Upper lobe of left lung (tissue), 6 donors: ENCODE results near the gene CTAGE1. TPM values are rescaled to one million over a fixed set of nuclear protein-coding genes. Genes with fewer than 3 reads are reported as not detected.

Experiments used
- ATAC-seq, 2 donors: fragments of 200-7000 bp; cut with Tn5 transposase; one replicate each; pipeline ENCODE4 v1.9.1; 2022; ENCODE audit warnings: mild to moderate bottlenecking in 2 of 2, moderate library complexity in 2 of 2; ENCODE audit not compliant: low FRiP score in 2 of 2
- DNase-seq, 2 donors: peaks; one replicate each; pipeline ENCODE4 v3.0.0-alpha.2; 2019 to 2020
- H3K27ac ChIP-seq, 4 donors: fragments of 200-600 bp; sonication (generic); one replicate each; pipeline ENCODE4 v1.5.1; 2016 to 2019
- H3K27me3 ChIP-seq, 4 donors: fragments of 200-600 bp; sonication (generic); one replicate each; pipeline ENCODE4 v1.5.1; 2017 to 2019
- H3K36me3 ChIP-seq, 4 donors: fragments of 200-600 bp; sonication (generic); one replicate each; pipeline ENCODE4 v1.5.1; 2016 to 2019
- H3K4me1 ChIP-seq, 4 donors: fragments of 200-600 bp; sonication (generic); one replicate each; pipeline ENCODE4 v1.5.1; 2018 to 2019
- H3K4me3 ChIP-seq, 4 donors: fragments of 200-600 bp; sonication (generic); one replicate each; pipeline ENCODE4 v1.5.1; 2017 to 2019; ENCODE audit warnings: mild to moderate bottlenecking in 2 of 4, moderate library complexity in 1 of 4
- H3K9me3 ChIP-seq, 4 donors: fragments of 200-600 bp; sonication (generic); one replicate each; pipeline ENCODE4 v1.5.1; 2018 to 2019
- CTCF ChIP-seq, 6 experiments: fragments of 450-650 bp in 4 of 6; fragments of 200-600 bp in 2 of 6; sonication (generic) in 2 of 6; IDR thresholded peaks; one replicate each; pipeline ENCODE4 v1.5.1; 2016 to 2019; ENCODE audit warnings: antibody characterized with exemption in 6 of 6
- EP300 ChIP-seq, 4 donors: sonication (generic); formaldehyde crosslinking; IDR thresholded peaks; one replicate each; pipeline ENCODE4 v1.5.1; 2017; ENCODE audit warnings: antibody characterized with exemption in 4 of 4, control low read depth in 2 of 4
- POLR2A ChIP-seq, 4 donors: fragments of 450-650 bp; IDR thresholded peaks; one replicate each; pipeline ENCODE4 v1.5.1; 2016 to 2017; ENCODE audit warnings: antibody characterized with exemption in 4 of 4, mild to moderate bottlenecking in 2 of 4
- POLR2AphosphoS5 ChIP-seq, 2 donors: sonication (generic); formaldehyde crosslinking; IDR thresholded peaks; one replicate each; pipeline ENCODE4 v1.5.1; 2017; ENCODE audit warnings: antibody characterized with exemption in 2 of 2
- WGBS, 2 donors: methylation state at CpG; one replicate each; pipeline ENCODE4 v1.1.5; 2017 to 2018; 5-methylcytosine and 5-hydroxymethylcytosine counted together
- total RNA-seq, 6 donors: library from RNA; depleted of rRNA in 4 of 6; stranded (reverse); fragments of >200 nt in 4 of 6; gene quantifications; one replicate each; pipeline versions ENCODE4 v1.1.0 to v1.2.1, GENCODE V29; 2016 to 2021
- donor health status: DM: no; HTN: no; CAD: no; lungs with moderate emphysema.
- donor health status: DM: no; HTN: yes; CAD: no; lungs with severe emphysema.

Gene CTAGE1
- total RNA-seq, 6 donors from 2014 or later = not detected

- DNase-seq = no peak
- no peaks in the 10 kb centered on the region for H3K4me1 ChIP-seq
- ATAC-seq = no peak
- no peaks in the 10 kb centered on the region for H3K9me3 ChIP-seq
- H3K27me3 ChIP-seq = no peaks in the 10 kb centered on the region
- 73 to 85% methylated on average over 2 of the region's 2 CpGs for WGBS, 2 donors
- H3K4me3 ChIP-seq = no peak overlapping the region
- TF ChIP-seq EP300 (IDR thresholded peaks at IDR 0.05) (no peak), POLR2A (IDR thresholded peaks at IDR 0.05) (no peak), POLR2AphosphoS5 (IDR thresholded peaks at IDR 0.05) (no peak), CTCF (IDR thresholded peaks at IDR 0.05) (no peak)
- no peak overlapping the region for H3K27ac ChIP-seq
- H3K36me3 ChIP-seq = no peaks in the 10 kb centered on the region
Observed at GRCh38 chr18:22459491-22459890, 41.8 kb upstream of the CTAGE1 start.

GRCh38 chr18:22457524-22457923 is 39.8 kb upstream of the CTAGE1 start:
- ATAC-seq (no peak), DNase-seq (no peak)
- Histone ChIP-seq H3K9me3 (no peaks in the 10 kb centered on the region), H3K4me3 (no peak overlapping the region), H3K36me3 (no peaks in the 10 kb centered on the region), H3K4me1 (peaks cover 0 to 2% (median under 1%) of the 10 kb centered on the region in 4 donors), H3K27me3 (no peaks in the 10 kb centered on the region), H3K27ac (no peak overlapping the region)
- WGBS, 2 donors = 81 to 93% methylated on average over 8 of the region's 8 CpGs
- TF ChIP-seq EP300 (IDR thresholded peaks at IDR 0.05) (no peak), POLR2AphosphoS5 (IDR thresholded peaks at IDR 0.05) (no peak), CTCF (IDR thresholded peaks at IDR 0.05) (no peak), POLR2A (IDR thresholded peaks at IDR 0.05) (no peak)

- H3K27ac ChIP-seq = no peak overlapping the region
- no peaks in the 10 kb centered on the region for H3K9me3 ChIP-seq
- WGBS, 2 donors = 85 to 94% methylated on average over 6 of the region's 6 CpGs
- H3K27me3 ChIP-seq = no peaks in the 10 kb centered on the region
- ATAC-seq = no peak
- TF ChIP-seq POLR2A (IDR thresholded peaks at IDR 0.05) (no peak), POLR2AphosphoS5 (IDR thresholded peaks at IDR 0.05) (no peak), EP300 (IDR thresholded peaks at IDR 0.05) (no peak), CTCF (IDR thresholded peaks at IDR 0.05) (no peak)
- no peak for DNase-seq
- no peak overlapping the region for H3K4me3 ChIP-seq
- peaks cover 0 to 7% (median 3%) of the 10 kb centered on the region in 4 donors for H3K4me1 ChIP-seq
- H3K36me3 ChIP-seq = no peaks in the 10 kb centered on the region
Observed at GRCh38 chr18:22456547-22456946, 38.8 kb upstream of the CTAGE1 start.

- no peak for DNase-seq
- ATAC-seq = no peak
- no peak overlapping the region for H3K4me3 ChIP-seq
- no peaks in the 10 kb centered on the region for H3K27me3 ChIP-seq
- no peaks in the 10 kb centered on the region for H3K36me3 ChIP-seq
- no peak overlapping the region for H3K27ac ChIP-seq
- WGBS, 2 donors = 73 to 80% methylated on average over 6 of the region's 6 CpGs
- H3K9me3 ChIP-seq = no peaks in the 10 kb centered on the region
- TF ChIP-seq POLR2A (IDR thresholded peaks at IDR 0.05) = no peak
- TF ChIP-seq EP300 (IDR thresholded peaks at IDR 0.05) = no peak
- TF ChIP-seq CTCF (IDR thresholded peaks at IDR 0.05) = no peak
- TF ChIP-seq POLR2AphosphoS5 (IDR thresholded peaks at IDR 0.05) = no peak
- H3K4me1 ChIP-seq = peaks cover 0 to 7% (median 3%) of the 10 kb centered on the region in 4 donors
Observed at GRCh38 chr18:22456116-22456480, 38.4 kb upstream of the CTAGE1 start.

- TF ChIP-seq CTCF (IDR thresholded peaks at IDR 0.05) = no peak
- no peak for TF ChIP-seq POLR2A (IDR thresholded peaks at IDR 0.05)
- TF ChIP-seq EP300 (IDR thresholded peaks at IDR 0.05) = no peak
- TF ChIP-seq POLR2AphosphoS5 (IDR thresholded peaks at IDR 0.05) = no peak
- Histone ChIP-seq H3K4me3 (no peak overlapping the region), H3K27ac (no peak overlapping the region), H3K36me3 (no peaks in the 10 kb centered on the region), H3K4me1 (peaks cover 0 to 7% (median 3%) of the 10 kb centered on the region in 4 donors), H3K27me3 (no peaks in the 10 kb centered on the region), H3K9me3 (no peaks in the 10 kb centered on the region)
- 88 to 91% methylated on average over 3 of the region's 3 CpGs for WGBS, 2 donors
- no peak for ATAC-seq
- no peak for DNase-seq
Observed at GRCh38 chr18:22455425-22456115, 37.9 kb upstream of the CTAGE1 start.
